Measurements from ENCODE around the gene FRMD3.

Gene FRMD3

GRCh38 chr9:83330207-83331196 is 207.7 kb downstream of the FRMD3 start:
- DNase-seq (ENCODE audit: low read depth) = no peak

DNA sequence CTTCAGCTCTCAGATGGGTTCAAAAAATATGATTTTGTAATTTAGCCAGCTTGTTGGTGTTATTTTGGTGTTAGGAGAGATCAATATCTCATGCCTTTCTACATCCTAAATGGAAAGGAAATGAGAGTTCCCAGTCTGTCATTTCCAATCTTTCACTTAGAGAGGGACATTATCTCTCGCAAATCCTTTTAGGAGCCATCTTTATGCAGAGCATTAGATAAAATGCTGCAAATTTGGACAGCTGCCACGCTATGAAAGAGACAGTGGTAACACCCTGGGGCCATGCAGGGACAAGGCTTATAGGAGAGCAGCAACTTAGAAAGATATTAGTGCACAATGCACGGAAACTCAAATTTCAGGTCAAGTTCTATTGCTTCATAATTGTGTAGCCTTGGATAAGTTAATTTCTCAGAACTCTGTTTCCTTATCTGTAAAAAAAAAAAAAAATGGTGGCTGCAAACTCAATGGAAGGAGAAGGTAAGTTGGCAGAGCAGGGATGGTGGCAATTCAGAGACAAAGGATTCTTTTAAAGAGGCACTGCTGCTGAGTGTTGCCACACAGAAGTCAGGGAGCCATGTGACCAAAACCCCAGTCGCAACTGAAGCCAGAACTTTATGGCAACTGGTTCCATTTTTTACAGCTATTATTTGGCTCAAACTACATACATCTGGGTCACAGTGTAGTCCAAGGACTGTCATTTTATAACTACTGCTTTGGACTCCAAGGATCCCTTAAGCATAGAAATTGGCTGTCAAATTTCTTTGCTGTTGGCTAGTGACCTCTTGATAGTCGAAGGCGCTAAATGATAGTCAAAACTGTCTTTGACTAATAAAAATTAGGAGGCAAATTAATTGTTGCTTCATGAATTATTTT is 210.2 kb downstream of the FRMD3 start:
- no peak for DNase-seq (ENCODE audit: low read depth)

DNA sequence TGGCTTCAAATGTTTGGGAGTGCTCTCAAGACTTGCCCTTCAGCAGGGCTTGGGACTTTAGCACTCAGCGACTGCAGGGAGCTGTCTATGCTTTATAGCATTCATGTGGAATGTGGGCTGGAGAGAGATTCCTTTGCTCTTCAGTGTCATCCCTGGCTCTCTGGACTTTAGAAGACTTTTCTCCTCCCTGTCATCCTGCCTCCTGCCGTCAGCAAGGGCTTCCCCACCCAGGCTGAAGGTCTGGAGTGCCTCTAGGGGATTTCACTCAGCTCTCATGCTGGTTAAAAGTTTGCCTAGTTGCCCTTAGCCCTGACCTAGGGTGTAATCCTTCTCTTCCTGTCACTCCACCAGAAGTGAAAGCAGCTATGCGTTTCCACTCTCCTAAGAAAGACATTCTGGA is 210.9 kb downstream of the FRMD3 start:
- no peak for DNase-seq (ENCODE audit: low read depth)

DNA sequence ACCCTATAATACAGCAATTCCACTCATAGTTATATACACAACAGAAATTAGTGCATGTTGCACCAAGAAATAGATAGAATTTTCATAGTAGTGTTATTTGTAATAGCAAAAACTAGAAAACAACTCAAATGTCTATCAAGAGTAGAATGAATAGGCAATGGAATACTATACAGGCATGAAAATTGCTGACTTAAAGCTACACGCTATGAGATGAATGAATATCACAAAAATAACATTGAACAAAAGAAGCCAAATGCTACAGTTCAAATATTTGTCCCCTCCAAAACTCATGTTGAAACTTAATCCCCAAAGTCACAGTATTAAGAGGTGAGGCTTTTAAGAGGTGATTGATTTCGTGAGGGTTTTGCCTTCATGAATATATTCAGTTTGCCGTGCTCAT is 215.1 kb downstream of the FRMD3 start:
- DNase-seq (ENCODE audit: low read depth) = no peak

- DNase-seq (ENCODE audit: low read depth) = no peak
These were observed 215.8 kb downstream of the FRMD3 start for GRCh38 chr9:83322438-83322837.

GRCh38 chr9:83317244-83317643 is 221.0 kb downstream of the FRMD3 start:
- DNase-seq (ENCODE audit: low read depth) = no peak

DNA sequence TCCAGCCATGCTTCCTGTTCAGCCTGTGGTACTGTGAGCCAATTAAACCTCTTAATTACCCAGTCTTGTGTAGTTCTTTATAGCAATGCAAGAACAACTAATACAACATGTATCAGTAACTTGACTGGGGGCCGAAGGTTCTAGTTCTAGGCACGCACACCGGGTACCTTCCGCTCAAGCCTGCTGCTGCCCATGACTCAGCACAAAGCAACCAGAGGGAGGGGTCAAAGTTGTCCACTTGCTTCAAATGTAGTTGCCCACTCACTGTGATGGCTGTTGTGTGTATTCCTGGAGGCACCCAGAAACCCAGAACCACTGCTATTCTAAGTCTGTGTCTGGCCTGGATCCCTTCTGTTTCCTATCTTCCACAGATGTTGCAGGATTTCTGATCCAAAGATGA is 222.6 kb downstream of the FRMD3 start:
- no peak for DNase-seq (ENCODE audit: low read depth)

DNA sequence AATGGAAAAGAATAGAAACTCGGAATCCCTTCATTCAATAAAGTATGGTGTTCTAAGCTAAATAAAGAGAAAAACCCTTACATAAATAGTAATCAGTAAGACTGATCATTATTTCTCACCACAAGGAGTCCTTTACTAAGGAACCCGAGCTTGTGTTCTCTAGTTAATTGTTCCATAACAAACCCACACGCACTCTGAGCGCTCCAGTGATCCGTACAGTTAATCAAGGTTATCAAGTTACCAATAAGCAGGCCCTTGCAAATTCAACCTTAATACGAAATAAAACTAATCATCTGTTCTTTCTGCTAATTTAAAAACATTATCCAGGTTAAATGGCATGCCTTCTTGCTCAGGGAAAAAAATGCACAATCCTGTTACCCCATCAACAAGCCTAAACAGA is 224.4 kb downstream of the FRMD3 start:
- DNase-seq (ENCODE audit: low read depth) = no peak

GRCh38 chr9:83312537-83312936 is 225.7 kb downstream of the FRMD3 start:
- no peak for DNase-seq (ENCODE audit: low read depth)

- no peak for DNase-seq (ENCODE audit: low read depth)
These were observed 231.0 kb downstream of the FRMD3 start for GRCh38 chr9:83307066-83307724.

DNA sequence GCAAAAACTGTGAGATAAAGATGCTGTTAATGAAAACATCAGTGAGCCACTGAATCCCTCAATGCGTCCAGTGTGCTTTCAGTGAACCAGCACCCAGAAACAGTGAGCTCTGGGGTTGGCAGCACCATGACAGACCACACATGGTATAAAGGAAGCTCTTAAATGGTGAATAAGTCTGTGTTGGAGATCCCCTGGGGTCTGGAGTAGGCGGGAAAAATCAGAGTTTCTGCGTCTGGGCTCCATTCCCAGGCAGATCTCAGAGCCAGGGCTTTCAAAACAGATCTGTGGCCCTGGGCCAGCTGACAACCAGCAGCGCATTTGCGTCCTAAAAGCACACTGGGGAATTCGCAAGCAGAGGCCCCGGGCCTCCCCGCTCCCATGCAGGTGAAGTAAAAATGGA is 233.5 kb downstream of the FRMD3 start:
- no peak for DNase-seq (ENCODE audit: low read depth)

GRCh38 chr9:83299571-83299970 is 238.6 kb downstream of the FRMD3 start:
- DNase-seq (ENCODE audit: low read depth) = peak; percentile 23

DNA sequence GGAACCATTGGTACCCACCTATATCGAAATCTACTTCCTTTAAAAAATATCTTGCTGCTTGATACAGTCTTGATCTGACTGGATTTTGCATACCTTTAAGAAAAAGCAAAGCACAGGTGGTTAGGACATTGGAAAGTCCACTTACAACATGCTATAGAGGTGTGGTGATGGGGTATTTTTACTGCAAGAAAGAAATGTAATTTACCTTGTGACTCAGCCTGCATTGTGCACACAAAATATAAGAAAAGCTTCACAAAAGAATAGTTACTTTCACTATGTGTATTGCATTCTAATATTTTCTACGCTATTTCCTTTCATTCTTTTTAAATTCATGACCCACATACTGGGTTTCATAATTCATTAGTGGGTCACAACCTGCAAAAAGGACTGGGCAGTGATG is 239.1 kb downstream of the FRMD3 start:
- no peak for DNase-seq (ENCODE audit: low read depth)

DNA sequence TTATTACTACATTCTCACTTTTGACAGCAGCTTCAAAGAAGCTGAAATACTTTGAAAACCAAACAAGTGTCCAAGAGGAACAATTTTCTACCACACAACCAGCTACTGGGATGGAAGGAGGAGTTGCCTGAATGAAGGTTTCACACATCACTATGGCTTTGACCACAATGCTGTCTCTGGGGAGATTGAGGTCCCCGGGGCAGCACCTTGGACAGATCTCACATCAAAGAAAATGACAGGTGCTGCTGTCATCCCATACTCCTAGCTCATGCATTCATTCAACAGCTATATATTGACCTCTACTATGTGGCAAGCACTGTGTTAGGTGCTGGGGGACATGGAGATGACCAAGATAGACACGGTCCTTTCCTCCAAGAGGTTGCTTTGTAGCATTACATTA is 242.1 kb downstream of the FRMD3 start:
- DNase-seq (ENCODE audit: low read depth) = no peak

DNA sequence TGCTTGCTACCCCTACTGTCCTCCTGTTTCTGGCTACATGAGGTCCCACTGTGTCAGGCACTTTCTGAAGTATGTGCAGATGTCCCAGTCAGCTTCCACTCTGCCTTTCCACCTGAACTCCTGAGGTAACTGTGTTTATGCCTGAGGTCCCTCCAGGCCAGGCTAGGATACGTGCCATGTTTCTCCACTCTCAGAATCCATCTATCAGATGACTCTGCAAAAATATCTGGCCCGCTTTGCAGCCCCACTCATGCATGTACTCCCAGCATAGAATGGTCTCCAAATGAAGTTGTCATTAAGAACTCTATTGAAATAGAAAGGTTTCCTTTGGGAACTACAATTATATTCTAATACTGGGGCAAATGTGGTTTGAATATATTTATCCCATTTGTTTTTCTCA is 243.4 kb downstream of the FRMD3 start:
- no peak for DNase-seq (ENCODE audit: low read depth)

- DNase-seq (ENCODE audit: low read depth) = no peak
These were observed 247.0 kb downstream of the FRMD3 start for GRCh38 chr9:83291196-83291595.

- no peak for DNase-seq (ENCODE audit: low read depth)
These were observed 247.5 kb downstream of the FRMD3 start for GRCh38 chr9:83290692-83291091.

DNA sequence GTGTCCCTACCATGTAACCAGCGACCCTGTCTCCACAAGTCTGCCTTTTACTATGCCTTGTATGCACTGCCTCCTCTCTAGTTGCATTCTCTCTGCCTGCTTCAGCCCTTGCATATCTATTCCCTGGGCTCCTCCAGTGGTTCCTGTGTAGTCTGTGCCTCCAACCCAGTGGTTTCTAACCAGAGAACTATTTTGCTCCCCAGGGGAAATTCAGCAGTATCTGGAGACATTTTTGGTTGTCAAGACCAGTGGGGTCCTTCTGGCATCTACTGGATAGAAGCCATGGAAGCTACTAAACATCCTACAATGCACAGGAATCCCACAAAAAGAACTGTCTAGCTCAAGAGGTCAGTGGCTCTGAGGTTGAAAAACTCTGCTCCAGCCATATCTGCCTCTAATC is 251.2 kb downstream of the FRMD3 start:
- no peak for DNase-seq (ENCODE audit: low read depth)

DNA sequence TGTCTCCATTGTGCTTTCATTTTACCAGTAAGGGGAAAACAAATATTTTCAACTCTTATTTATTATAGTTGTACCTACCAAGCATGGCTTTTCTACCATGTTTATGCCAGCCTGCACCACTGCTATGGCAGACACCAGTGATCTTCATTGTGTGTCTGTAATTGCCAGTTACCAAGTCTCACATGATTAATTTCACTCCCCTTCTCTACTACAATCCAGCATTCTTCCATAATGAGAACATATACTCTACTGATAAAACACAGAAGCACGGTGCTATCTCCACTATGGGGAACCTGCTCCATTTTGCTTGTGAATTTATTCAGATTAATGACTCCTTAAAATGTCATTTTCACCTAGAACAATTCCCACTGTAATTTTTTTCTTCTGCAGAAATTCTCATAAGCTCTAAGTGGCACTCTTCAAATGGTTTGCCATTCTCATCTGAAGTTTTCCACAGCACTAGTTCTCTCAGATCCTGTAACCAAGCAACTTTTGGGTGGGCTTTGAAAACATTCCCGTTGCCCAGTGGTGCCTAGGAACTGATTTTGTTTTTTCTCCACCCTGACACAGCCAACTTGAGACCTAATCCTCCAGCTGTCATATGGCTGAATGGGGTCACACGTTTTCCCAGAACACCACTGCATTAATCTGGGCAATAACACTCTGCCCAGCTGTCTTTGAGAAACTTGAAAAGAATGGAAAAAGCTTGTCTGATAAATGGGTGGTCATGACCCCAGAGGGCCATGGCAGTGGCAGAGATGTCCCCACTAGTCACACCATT is 252.6 kb downstream of the FRMD3 start:
- no peak for DNase-seq (ENCODE audit: low read depth)

GRCh38 chr9:83284746-83285145 is 253.5 kb downstream of the FRMD3 start:
- DNase-seq (ENCODE audit: low read depth) = no peak

DNA sequence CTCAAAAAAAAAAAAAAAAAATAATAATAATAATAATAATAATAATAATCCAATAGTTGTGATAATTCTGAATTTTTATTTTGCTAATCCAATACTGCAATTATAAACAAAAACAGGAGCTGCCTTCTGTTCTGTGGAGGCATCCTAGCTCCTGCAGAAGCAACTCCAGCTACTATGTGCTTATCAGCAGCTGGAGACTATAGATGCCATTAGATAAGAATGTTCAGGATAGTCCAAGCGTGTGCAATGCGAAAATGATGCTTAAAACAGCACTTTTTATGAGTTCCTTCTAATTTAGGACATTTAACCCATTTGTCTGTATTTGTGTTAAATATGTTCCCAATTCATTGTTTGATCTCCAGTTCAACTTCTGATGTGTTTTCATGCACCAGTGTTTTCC is 254.7 kb downstream of the FRMD3 start:
- DNase-seq (ENCODE audit: low read depth) = no peak

Measured in amniotic epithelial cell (primary cell).